HepG2 (cell line): Measurements from ENCODE around the gene FNDC3B. TPM values are rescaled to one million over a fixed set of nuclear protein-coding genes. Genes with fewer than 3 reads are reported as not detected.

Source experiments
- BATF2 ChIP-seq: sonication (generic); formaldehyde crosslinking; IDR thresholded peaks from 2 replicates; pipeline ENCODE4 v1.8.0; 2022; ENCODE audit warnings: mild to moderate bottlenecking, missing genetic modification reagents, moderate library complexity
- CCAR2 ChIP-seq: fragments of 200-400 bp; formaldehyde crosslinking; optimal IDR thresholded peaks from 2 replicates; pipeline ENCODE3; 2018; ENCODE audit warnings: low read depth, mild to moderate bottlenecking, low read length, moderate library complexity
- GATAD1 ChIP-seq: IDR thresholded peaks from 2 replicates; pipeline ENCODE4 v1.6.1; 2016; ENCODE audit warnings: missing genetic modification reagents, missing compliant biosample characterization
- HNRNPUL1 ChIP-seq: fragments of 200-400 bp; formaldehyde crosslinking; IDR thresholded peaks from 2 replicates; pipeline ENCODE4 v1.6.1; 2017; ENCODE audit warnings: low read depth, mild to moderate bottlenecking, low read length, moderate library complexity
- KMT2A ChIP-seq: sonication (generic); formaldehyde crosslinking; IDR thresholded peaks from 2 replicates; pipeline ENCODE4 v1.4.0; 2020; ENCODE audit warnings: missing genetic modification reagents
- MBD4 ChIP-seq: IDR thresholded peaks from 2 replicates; pipeline ENCODE4 v1.6.1; 2012; ENCODE audit warnings: low read length, inconsistent platforms, borderline replicate concordance
- MED1 ChIP-seq: sonication (generic); formaldehyde crosslinking; IDR thresholded peaks from 2 replicates; pipeline ENCODE4 v1.4.0; 2020; ENCODE audit warnings: missing genetic modification reagents
- NFYC ChIP-seq: IDR thresholded peaks from 2 replicates; pipeline ENCODE4 v1.6.1; 2016; ENCODE audit warnings: missing genetic modification reagents, missing compliant biosample characterization
- NRL ChIP-seq: sonication (generic); formaldehyde crosslinking; IDR thresholded peaks from 2 replicates; pipeline ENCODE4 v1.5.0; 2020; ENCODE audit warnings: missing genetic modification reagents, mild to moderate bottlenecking, moderate library complexity, borderline replicate concordance
- RERE ChIP-seq: IDR thresholded peaks from 2 replicates; pipeline ENCODE4 v1.6.1; 2016; ENCODE audit warnings: low read depth, missing genetic modification reagents, missing compliant biosample characterization
- SIX4 ChIP-seq: sonication (generic); formaldehyde crosslinking; IDR thresholded peaks from 2 replicates; pipeline ENCODE4 v1.4.0; 2020; ENCODE audit warnings: missing genetic modification reagents
- YEATS4 ChIP-seq: sonication (generic); formaldehyde crosslinking; IDR thresholded peaks from 2 replicates; pipeline ENCODE4 v1.4.0; 2020; ENCODE audit warnings: missing genetic modification reagents, borderline replicate concordance
- YY1 ChIP-seq: IDR thresholded peaks from 2 replicates; pipeline ENCODE4 v1.6.1; 2011; ENCODE audit warnings: low read length, low read depth, moderate library complexity, mild to moderate bottlenecking; ENCODE audit not compliant: insufficient read depth, insufficient replicate concordance
- ZBTB3 ChIP-seq: sonication (generic); formaldehyde crosslinking; IDR thresholded peaks from 2 replicates; pipeline ENCODE4 v1.4.0; 2020; ENCODE audit warnings: low read depth, mild to moderate bottlenecking, moderate library complexity, missing genetic modification reagents, borderline replicate concordance
- ZFP82 ChIP-seq: sonication (generic); formaldehyde crosslinking; IDR thresholded peaks from 2 replicates; pipeline ENCODE4 v1.5.1; 2020; ENCODE audit warnings: mild to moderate bottlenecking, missing genetic modification reagents, borderline replicate concordance
- ZNF317 ChIP-seq: sonication (generic); formaldehyde crosslinking; IDR thresholded peaks from 2 replicates; pipeline ENCODE4 v1.5.0; 2020; ENCODE audit warnings: mild to moderate bottlenecking, missing genetic modification reagents
- ZNF691 ChIP-seq: sonication (generic); formaldehyde crosslinking; IDR thresholded peaks from 2 replicates; pipeline ENCODE4 v1.4.0; 2020; ENCODE audit warnings: missing genetic modification reagents, low read depth, mild to moderate bottlenecking, borderline replicate concordance
- ZSCAN12 ChIP-seq: sonication (generic); formaldehyde crosslinking; IDR thresholded peaks from 2 replicates; pipeline ENCODE4 v1.9.0; 2021; ENCODE audit warnings: mild to moderate bottlenecking, missing genetic modification reagents
- ZSCAN20 ChIP-seq: sonication (generic); formaldehyde crosslinking; IDR thresholded peaks from 2 replicates; pipeline ENCODE4 v1.4.0; 2020; ENCODE audit warnings: missing genetic modification reagents, mild to moderate bottlenecking, borderline replicate concordance
- polyA plus RNA-seq, 8 experiments: library from polyadenylated mRNA; depleted of rRNA in 3 of 8; stranded (reverse) in 7 of 8; unstranded in 1 of 8; fragments of >200 nt; fragmentation: Illumina TruSeq in 4 of 8; extraction: Trizol in 4 of 8; gene quantifications; 2 replicates each; pipeline versions ENCODE4 v1.2.1 to v1.2.3, GENCODE V29; 2011 to 2016; ENCODE audit warnings: low read depth in 4 of 8, missing spikeins in 1 of 8, mixed read lengths in 1 of 8; ENCODE audit not compliant: insufficient read depth in 1 of 8
- total RNA-seq, 5 experiments: library from RNA; depleted of rRNA; stranded (reverse); fragments of >200 nt; fragmentation: Illumina TruSeq; extraction: Trizol; gene quantifications; 2 replicates each; pipeline ENCODE4 v1.2.3, GENCODE V29; 2016; ENCODE audit warnings: low read depth in 1 of 5
- TF ChIP-seq, protein P1 (sequence below): sonication (generic); formaldehyde crosslinking; conservative IDR thresholded peaks from 2 replicates; pipeline ENCODE4 v1.8.1; 2023; ENCODE audit warnings: missing genetic modification reagents
- TF ChIP-seq, protein P2 (sequence below): sonication (generic); formaldehyde crosslinking; IDR thresholded peaks from 2 replicates; pipeline ENCODE4 v1.4.0; 2020; ENCODE audit warnings: low read depth, mild to moderate bottlenecking, missing genetic modification reagents

Gene FNDC3B
- total and polyA plus RNA-seq, 2 of the 13 experiments (the other 11 are each of a cell fraction or from before 2014, with no cell fraction given): 74.8 to 103 TPM

DNA sequence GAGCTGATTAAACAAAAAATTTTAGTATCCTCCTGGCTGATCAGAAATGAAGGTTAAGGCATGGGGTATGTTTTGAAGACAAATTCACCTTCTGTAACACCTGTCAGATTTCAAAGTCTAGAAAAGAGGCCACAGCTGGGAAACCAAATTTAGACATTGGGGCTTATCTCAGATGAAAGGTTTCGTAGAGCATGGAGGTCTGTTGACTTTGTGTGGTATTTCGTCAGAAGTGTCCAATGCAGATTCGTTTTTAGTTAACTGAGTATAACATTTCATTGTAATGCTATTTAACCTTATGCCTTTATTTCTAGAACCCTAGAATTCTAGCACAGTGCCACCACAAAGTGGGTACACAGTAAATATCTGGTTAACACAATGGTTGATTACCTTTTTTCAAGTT is 61.7 kb downstream of the FNDC3B start (continued):
- TF ChIP-seq ZNF317 (CRISPR knock-in tag): no peak
- peak; percentile 85 for TF ChIP-seq RERE (CRISPR knock-in tag)
- peak; percentile 93 for TF ChIP-seq SIX4 (CRISPR knock-in tag)
- no peak for TF ChIP-seq ZSCAN12 (CRISPR knock-in tag)
- peak; percentile 61; the same call in 1 of the 2 replicates for TF ChIP-seq HNRNPUL1
- TF ChIP-seq KMT2A (CRISPR knock-in tag): peak; percentile 61; the same call in 1 of the 2 replicates
- peak; percentile 50; the same call in 1 of the 2 replicates for TF ChIP-seq GATAD1 (CRISPR knock-in tag)
- TF ChIP-seq ZSCAN20: no peak
- no peak for TF ChIP-seq ZNF691
- TF ChIP-seq MBD4: peak; percentile 86; the same call in 1 of the 2 replicates
- no peak for TF ChIP-seq ZBTB3 (CRISPR knock-in tag)
- TF ChIP-seq NFYC (CRISPR knock-in tag): no peak
- no peak for TF ChIP-seq NRL (CRISPR knock-in tag)
- peak; percentile 96 for TF ChIP-seq MED1
- TF ChIP-seq BATF2 (CRISPR knock-in tag): no peak
- TF ChIP-seq, protein P1, sequence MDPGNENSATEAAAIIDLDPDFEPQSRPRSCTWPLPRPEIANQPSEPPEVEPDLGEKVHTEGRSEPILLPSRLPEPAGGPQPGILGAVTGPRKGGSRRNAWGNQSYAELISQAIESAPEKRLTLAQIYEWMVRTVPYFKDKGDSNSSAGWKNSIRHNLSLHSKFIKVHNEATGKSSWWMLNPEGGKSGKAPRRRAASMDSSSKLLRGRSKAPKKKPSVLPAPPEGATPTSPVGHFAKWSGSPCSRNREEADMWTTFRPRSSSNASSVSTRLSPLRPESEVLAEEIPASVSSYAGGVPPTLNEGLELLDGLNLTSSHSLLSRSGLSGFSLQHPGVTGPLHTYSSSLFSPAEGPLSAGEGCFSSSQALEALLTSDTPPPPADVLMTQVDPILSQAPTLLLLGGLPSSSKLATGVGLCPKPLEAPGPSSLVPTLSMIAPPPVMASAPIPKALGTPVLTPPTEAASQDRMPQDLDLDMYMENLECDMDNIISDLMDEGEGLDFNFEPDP (CRISPR knock-in tag): no peak
- peak; percentile 25 for TF ChIP-seq YY1
- TF ChIP-seq YEATS4 (CRISPR knock-in tag): no peak
- TF ChIP-seq, protein P2, sequence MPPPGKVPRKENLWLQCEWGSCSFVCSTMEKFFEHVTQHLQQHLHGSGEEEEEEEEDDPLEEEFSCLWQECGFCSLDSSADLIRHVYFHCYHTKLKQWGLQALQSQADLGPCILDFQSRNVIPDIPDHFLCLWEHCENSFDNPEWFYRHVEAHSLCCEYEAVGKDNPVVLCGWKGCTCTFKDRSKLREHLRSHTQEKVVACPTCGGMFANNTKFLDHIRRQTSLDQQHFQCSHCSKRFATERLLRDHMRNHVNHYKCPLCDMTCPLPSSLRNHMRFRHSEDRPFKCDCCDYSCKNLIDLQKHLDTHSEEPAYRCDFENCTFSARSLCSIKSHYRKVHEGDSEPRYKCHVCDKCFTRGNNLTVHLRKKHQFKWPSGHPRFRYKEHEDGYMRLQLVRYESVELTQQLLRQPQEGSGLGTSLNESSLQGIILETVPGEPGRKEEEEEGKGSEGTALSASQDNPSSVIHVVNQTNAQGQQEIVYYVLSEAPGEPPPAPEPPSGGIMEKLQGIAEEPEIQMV (CRISPR knock-in tag): no peak
- TF ChIP-seq ZFP82: no peak
- TF ChIP-seq CCAR2: no peak
